NCI-H1105 (cell line): ENCODE results near the gene NEK11.
A peak's percentile ranks its signal among the peaks of the same experiment; 100 is the strongest.
"Not testable (repeated sequence)": the region's sequence is repeated elsewhere in the genome, so short reads cannot be mapped to it uniquely, and the experiment has no call there.

Source experiments
- DNase-seq: peaks from one replicate; lab custom pipeline; 2025; lab: John Stamatoyannopoulos, UW

Gene NEK11

DNA sequence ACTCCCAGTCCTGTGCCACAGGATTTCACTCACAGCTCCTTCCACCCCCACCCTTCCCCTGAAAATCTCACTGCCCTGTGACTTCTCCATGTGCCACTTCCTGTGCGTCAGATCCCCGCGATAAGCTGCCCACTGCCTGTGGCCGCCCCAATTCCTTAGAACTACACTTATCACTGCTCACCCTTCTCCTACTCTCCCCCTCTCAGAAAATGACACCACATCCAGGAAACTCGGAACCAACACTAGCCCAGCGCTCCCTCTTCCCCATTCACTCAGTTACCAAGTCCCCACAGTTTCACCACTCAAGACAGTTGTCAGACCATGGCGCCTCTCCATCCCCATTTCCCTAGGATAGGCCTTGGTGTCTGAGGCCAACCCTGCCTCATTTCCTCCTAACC lies 334.4 kb downstream of the NEK11 start:
- DNase-seq: not testable (repeated sequence)

DNA sequence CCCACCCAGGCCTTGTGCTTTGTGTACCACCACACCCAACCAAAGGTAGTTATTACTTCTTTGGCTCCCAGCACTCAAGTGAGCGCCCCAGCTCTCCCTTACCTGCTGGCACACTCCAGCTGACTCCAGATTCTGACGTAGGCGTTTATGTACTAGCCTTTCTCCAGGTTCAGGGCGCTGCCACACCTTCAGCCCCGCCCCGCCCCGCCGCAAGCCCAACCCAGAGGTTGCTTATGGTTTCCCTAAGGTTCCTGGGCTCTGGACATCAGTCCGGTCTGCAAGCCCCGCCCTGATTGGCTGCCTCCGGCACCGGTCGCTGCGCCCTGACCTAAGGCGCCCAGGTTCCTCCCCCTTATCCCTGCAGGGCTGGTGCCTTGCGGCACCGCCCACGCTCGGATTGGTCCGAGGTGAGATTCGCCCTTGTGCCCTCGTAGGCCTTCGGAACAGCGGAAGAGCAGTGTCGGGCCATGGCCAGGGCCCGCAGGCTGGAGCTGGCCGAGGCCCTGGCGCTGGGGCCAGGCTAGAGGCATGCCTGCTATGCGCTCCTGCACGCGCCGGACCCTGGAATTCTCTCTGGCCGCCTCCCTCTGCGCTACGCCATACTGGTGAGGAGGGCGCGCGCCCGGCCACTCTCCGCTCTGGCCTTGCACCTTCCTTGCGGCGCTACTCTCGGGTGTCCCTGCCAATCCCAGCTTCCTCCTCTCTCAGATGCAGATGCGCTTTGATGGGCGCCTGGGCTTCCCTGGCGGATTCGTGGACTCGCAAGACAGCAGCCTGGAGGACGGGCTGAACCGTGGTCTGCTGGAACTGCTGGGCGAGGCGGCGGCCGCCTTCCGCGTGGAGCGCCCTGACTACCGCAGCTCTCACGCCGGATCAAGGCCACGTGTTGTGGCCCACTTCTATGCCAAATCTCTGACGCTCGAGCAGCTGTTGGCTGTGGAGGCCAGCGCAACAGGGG lies 335.1 kb downstream of the NEK11 start:
- DNase-seq: peak; percentile 83

DNA sequence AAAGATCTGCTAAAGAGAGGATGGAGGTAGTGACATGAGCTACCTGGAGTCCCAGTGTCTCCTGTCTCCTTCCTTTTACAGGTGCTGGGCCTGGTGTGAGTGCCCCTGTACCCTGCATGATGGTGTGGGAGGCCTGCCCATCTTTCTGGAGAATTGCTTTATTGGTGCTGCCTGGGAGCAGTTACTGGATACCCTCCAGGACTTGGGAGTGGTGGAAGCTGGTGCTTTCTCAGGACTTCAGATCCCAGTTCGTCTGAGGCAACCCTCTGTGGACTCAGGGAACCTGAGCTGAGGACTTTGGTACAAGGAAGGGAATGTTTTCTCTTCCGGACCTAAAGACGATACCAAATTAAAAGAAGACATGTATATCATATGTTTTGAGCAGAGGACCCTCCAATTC lies 336.6 kb downstream of the NEK11 start:
- DNase-seq: no peak

DNA sequence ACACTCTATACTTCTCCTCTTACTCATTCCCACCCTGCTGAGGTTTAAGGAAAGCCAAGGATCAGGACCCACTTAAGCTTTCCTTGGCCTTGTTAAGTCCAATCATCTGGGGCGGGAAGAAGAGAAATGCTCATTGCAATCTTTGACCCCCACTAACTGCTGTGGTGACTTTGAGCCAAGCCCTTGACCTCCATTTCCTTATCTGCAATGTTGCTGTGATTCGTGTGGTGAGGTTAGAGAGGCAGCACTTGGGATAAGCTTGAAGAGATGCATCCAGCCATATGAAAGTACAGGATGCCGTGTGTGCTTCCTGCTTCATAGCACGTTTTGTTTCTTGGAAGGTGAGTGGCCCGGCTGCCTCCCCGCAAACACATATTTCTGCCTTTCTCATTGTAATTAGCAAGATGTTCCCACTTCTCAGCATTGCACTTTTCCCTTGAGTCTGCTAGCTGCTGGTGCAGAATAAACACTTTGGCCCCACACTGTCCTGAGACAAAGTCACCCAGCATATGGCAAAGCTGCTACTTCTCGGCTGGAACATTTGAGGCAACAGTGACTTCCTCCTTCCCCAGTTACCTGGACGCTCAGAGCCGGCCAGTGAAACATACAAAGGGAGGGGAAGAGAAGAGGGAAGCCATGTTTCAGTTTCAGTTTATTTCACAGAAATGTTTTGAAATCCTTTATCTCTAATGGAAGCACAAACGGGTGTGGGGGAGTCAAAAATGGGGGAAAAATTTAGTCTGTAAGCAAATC lies 344.4 kb downstream of the NEK11 start:
- no peak for DNase-seq

DNA sequence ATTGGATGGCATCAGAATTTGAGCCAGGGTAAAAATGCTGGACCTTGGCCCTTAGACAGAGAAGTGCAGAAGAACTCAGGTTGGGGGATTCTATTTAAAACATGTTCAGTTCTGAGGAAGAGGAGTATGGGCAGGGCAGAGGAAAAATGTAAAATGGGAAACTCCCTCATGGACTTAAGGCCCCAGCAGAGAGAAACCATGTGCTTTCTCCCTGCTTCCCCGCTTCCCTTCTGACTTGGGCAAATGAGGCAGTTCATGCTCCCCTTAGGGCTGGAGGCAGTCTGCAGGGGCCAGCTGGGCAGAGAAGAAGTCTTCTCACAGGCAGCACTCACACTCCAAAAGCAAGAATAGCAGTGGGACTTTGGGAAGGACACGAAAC lies 345.0 kb downstream of the NEK11 start:
- no peak for DNase-seq

DNA sequence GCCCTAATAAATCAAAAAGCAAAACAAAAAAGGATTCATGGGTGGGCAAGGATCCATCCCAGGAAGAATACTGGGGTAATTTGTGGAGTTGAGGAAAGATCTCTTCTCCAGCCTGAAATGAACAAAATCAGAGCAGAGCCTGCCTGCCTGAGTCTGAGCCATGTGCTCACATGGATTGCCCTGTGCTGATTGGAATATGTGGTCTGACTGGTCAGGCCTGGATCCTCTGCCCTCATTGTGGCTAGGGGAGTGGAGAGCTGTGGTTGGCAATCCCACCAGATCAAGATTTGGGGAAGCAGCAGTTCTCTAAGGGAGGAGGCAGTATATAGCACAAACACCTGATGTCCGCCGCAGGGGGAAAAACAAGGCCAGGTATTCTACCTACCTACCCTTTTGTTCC lies 348.1 kb downstream of the NEK11 start:
- DNase-seq: no peak

DNA sequence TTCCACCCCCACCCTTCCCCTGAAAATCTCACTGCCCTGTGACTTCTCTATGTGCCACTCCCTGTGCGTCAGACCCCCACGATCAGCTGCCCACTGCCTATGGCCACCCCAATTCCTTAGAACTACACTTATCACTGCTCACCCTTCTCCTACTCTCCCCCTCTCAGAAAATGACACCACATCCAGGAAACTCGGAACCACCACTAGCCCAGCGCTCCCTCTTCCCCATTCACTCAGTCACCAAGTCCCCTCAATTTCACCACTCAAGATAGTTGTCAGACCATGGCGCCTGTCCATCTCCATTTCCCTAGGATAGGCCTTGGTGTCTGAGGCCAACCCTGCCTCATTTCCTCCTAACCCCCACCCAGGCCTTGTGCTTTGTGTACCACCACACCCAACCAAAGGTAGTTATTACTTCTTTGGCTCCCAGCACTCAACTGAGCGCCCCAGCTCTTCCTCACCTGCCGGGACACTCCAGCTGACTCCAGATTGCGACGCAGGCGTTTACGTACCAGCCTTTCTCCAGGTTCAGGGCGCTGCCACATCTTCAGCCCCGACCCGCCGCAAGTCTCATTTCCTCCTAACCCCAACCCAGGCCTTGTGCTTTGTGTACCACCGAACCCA lies 354.3 kb downstream of the NEK11 start:
- DNase-seq: peak; percentile 25

DNA sequence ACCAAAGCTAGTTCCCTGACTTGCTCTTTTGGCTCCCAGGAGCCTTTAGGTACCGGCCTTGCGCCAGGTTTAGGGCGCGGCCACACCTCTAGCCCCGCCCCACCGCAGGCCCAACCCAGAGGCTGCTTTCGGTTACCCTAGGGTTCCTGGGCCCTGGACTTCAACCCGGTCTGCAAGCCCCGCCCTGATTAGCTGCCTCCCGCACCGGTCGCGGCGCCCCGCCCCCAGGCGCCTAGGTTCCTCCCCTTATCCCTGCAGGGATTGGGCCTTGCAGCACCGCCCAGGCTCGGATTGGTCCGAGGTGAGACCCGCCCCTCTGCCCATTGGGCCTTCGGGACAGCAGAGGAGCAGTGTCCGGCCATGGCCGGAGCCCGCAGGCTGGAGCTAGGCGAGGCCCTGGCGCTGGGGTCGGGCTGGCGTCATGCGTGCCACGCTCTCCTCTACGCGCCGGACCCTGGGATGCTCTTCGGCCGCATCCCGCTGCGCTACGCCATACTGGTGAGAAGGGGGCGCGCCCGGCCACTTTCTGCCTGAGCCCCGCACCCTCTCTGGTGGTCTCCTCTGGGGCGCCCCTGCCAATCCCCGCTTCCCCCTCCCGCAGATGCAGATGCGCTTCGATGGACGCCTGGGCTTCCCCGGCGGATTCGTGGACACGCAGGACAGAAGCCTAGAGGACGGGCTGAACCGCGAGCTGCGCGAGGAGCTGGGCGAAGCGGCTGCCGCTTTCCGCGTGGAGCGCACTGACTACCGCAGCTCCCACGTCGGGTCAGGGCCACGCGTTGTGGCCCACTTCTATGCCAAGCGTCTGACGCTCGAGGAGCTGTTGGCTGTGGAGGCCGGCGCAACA lies 355.0 kb downstream of the NEK11 start, which contains the start of gene NUDT16:
Gene NUDT16, plus strand, starts transcription at position 330 of the 847 bp plus-strand sequence. Its CDS starts 31 bp downstream, at position 361.
- DNase-seq: peak; percentile 100

DNA sequence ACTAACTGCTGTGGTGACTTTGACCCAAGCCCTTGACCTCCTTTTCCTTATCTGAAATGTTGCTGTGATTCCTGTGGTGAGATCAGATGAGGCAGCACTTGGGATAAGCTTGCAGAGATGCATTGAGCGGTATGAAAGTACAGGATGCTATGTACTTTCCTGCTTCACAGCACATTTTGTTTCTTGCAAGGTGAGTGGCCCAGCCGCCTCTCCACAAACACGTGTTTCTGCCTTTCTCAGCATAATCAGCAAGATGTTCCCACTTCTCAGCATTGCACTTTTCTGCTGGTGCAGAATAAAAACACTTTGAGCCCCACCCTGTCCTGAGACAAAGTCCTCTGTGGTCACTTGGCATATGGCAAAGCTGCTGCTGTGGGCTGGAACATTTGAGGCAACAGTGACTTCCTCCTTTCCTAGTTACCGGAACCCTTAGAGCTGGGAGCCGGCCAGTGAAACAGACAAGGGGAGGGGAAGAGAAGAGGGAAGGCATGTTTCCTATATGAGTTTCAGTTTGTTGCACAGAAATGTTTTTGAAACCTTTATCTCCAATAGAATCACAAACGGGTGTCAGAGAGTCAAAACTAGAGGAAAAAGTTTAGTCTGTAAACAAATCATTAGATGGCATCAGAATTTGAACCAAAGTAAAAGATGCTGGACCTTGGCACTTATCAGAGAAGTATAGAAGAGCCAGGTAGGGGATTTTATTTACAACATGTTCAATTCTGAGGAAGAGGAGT lies 359.9 kb downstream of the NEK11 start:
- DNase-seq: no peak

DNA sequence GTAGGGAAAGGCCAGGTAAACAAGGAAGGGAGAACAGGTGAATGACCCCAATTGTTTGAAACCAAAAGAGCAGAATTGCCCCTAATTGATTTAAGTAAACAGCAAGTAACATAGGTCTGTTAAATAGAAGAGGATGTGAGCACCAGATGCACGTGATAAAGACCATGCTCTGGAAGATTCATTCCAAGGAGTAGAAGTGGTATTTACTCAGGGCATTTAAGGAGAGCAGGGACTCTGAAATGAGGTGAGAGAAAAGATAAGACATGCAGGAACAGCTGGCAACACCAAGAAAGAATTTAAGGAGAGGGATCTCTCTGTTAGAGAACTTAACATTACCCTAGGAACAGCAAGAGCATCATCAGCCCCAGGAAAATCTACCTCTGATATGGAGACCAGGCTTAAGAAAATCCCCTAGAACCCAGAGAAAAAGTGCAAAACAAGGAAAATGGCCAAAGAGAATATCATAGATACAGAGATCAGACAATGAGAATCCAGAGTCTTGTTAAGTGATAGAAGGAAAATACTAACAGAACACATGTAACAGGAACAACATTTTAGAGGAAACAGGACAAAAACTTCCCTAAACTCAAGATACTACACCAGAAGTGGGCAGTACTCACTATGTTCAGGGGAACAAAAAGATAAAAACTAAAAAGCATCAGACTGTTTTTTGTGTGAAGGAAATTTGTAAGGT lies 361.3 kb downstream of the NEK11 start:
- no peak for DNase-seq

DNA sequence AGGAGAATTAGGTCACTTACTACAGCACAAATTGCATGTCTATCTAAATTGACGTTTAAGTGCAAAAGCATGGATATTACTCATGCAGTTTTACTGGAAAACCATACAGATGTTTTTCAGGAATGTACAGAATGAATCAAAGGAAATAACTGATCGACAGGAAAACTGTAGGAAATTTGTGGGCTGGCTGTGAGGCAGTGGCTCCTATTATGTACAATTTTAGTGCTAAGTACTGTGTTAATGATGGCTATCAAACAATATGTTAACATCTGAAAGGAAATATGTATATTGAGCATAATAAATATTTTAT lies 361.8 kb downstream of the NEK11 start:
- no peak for DNase-seq

DNA sequence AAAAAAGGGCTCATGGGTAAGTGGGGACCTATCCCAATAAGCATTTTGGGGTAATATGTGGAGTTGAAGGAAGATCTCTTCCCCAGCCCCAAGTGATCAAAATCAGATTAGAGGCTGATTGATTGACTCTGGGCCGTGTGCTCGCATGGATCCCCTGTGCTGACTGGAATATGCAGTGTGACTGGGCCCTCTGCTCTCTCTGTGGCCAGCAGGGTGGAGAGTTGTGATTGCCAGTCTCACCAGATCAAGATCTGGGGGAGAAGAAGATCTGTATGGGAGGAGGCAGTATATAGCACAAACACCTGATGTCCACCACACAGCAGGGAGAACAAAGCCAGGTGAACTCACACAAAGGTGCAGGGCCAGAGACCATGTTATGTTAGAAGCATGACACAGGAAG lies 363.7 kb downstream of the NEK11 start:
- DNase-seq: no peak

DNA sequence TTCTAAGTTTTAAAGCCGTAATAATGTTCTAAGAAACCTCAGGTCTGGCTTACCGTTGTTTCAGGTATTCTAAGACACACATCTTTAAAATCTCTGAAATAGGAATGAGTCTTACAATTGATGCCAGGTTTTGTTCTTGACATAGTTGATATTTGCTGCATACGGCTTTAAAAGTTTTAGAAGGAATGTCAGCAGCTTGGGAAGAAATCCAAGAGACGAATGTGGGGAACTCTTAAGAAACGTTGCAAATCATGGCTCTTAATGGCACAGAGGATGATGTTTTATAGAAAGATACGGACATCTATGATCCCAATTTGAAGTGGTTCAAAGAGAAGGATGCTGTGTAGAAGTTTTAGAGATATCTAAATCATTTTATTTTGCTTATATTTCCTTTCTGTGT lies 366.4 kb downstream of the NEK11 start:
- DNase-seq: no peak

DNA sequence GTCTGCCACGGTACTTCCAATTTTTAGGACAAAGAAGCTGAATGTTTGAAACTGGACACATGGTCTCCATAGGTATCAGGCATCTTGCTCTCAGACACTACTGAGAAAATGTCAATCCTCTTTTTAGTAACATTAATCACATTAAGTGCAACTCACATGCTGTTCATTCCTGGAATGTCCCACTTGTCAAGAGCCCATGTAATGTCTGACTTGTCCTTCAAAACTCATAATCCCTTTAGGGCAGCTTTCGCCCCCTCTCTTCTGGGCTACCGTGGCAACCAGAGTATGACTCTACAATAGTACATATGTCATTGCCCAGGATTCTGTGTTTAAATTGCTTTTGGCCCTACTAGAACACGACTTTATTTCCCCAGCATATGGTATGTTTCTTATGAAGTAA lies 367.2 kb downstream of the NEK11 start:
- DNase-seq: no peak

DNA sequence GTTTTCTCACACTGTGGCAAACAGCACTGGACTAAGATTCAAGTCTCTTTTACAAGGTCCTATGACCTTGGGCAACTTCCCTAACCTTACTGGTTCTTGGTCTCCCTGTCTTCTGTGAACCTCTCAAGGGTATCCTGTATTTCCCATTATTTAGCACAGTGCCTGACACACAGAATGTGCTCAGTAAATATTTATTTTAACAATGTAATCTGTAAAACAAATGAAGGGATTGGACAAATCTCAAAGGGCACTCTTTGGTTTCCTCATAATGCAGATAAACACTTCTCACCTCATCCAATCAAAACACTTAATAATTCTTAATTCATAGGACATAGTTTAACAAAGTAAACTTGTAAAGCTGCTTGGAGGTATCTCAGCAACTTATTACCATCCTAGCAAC lies 367.7 kb downstream of the NEK11 start:
- no peak for DNase-seq

DNA sequence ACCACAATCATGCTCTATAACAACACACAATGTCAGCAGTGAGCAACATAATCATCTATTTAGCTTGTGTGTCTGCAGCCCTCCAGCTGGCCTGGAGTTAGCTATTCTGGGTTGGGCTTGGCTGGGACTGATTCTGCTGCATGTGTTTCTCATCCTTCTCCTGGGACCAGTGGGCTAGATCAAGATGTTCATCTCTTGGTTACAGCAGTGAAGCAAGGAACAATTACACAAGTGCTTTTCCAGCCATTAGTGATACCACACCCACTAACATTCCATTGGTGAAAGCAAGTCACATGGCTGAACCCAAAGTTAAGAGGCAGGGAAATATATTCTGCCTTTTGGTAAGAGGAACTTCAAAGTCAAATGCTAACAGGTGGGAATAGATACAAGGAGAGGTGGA lies 369.5 kb downstream of the NEK11 start:
- DNase-seq: no peak

DNA sequence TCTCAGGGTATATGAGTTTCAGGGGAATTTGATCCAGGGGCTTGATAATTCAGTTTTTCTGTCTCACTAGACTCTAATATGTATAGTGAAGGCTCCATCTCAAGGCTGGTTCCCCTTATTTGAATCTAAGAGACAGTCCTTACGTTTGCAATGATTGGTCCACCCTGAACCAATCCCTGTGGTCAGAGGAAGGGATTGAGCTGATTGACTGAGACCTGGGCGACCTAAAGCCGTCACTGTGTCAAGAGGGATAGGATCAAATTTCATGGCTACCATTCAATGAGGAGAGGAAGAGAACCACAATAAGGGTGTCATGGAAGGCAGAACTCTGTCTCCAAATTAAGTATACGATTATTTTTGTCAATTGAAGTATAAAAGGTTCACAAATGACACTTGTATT lies 371.2 kb downstream of the NEK11 start:
- DNase-seq: no peak
